22Rv1 (cell line): Measurements from ENCODE around the gene PAN2.

Experiments used
- ZFX ChIP-seq: fragments of 450-650 bp; IDR thresholded peaks from 2 replicates; pipeline ENCODE4 v1.6.1; 2017; ENCODE audit warnings: antibody characterized with exemption, borderline replicate concordance
- TF ChIP-seq, protein P1 (sequence below): fragments of 450-650 bp; IDR thresholded peaks from 2 replicates; pipeline ENCODE4 v1.5.1; 2017; ENCODE audit warnings: mild to moderate bottlenecking

DNA sequence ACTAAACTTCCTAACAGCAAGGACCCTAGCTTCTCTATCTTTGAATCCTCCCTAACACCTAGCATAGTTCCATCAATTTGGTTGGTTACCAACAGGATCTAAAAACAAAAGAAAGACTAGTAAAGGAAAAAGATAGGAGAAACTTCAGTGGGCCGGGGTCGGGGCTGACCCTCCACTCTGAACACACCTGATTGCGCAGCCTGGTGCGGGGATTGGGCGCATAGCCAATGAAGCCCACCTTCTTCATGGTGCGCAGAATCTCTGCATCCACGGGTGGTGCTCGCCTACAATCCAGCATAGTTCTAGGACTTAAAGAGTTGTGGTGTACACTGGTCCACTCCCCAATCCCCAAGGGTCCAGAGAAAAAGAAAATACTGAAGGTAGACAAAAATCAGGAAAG lies 7.7 kb downstream of the PAN2 start:
- TF ChIP-seq, protein P1, sequence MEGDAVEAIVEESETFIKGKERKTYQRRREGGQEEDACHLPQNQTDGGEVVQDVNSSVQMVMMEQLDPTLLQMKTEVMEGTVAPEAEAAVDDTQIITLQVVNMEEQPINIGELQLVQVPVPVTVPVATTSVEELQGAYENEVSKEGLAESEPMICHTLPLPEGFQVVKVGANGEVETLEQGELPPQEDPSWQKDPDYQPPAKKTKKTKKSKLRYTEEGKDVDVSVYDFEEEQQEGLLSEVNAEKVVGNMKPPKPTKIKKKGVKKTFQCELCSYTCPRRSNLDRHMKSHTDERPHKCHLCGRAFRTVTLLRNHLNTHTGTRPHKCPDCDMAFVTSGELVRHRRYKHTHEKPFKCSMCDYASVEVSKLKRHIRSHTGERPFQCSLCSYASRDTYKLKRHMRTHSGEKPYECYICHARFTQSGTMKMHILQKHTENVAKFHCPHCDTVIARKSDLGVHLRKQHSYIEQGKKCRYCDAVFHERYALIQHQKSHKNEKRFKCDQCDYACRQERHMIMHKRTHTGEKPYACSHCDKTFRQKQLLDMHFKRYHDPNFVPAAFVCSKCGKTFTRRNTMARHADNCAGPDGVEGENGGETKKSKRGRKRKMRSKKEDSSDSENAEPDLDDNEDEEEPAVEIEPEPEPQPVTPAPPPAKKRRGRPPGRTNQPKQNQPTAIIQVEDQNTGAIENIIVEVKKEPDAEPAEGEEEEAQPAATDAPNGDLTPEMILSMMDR: no peak
- TF ChIP-seq ZFX: no peak
